HG02642 (cell line): ENCODE data around the gene HTR1E.
"Not testable (repeated sequence)": the region's sequence is repeated elsewhere in the genome, so short reads cannot be mapped to it uniquely, and the experiment has no call there.

Source experiments
- ATAC-seq: cut with Tn5 transposase; IDR thresholded peaks from one replicate; pipeline ENCODE4 v1.9.1; 2021; ENCODE audit warnings: mild to moderate bottlenecking; ENCODE audit not compliant: unreplicated experiment, poor library complexity

The HTR1E gene, protein sequence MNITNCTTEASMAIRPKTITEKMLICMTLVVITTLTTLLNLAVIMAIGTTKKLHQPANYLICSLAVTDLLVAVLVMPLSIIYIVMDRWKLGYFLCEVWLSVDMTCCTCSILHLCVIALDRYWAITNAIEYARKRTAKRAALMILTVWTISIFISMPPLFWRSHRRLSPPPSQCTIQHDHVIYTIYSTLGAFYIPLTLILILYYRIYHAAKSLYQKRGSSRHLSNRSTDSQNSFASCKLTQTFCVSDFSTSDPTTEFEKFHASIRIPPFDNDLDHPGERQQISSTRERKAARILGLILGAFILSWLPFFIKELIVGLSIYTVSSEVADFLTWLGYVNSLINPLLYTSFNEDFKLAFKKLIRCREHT

DNA sequence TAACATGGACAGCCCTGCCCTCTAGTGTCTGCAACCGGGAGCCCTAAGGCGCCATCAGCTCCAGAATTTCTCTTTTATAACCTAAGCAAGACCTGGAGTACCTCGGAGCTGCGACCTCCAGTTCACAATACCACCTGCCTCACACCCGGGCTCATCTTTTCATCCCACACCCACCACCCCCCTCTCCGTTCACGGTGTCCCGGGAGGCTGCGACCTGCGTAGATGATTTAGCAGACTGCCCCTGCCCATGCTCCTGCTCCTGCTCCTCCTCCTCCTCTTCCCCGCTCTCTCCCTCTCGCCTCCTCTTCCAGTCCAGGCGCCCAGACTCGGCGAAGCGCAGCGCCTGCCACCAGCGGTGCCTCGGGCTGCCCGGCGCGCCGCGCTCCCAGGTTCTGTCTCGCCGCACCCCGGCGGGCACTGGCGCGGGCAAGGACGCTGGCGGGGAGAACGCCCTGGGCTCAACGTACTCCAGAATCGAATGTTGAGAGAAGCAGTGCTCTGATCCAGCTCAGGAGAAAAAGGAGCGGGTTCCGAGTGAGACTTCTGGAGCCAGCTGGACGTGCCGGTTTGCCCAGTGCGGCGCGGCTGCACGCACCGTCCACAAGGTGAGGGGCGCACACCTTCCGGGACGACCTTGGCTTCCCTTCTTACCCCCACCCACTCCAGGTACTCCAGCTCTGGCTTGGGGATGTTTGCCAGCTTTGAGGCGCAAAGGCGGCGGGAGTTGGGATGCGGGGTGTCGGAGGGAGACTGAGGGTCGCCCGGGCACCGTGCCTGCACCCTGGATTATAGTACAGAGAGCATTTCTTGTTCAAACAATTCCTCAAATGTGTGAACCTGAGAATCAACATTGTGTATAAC lies at the start of gene HTR1E:
Gene HTR1E (plus strand): TSS at position 310 of the 861 bp plus-strand sequence. CDS start 77,807 bp downstream, outside the sequence.
- peak; percentile 78 for ATAC-seq

- ATAC-seq = no peak
Observed at GRCh38 chr6:86888301-86888700, 49.0 kb upstream of the HTR1E start.

DNA sequence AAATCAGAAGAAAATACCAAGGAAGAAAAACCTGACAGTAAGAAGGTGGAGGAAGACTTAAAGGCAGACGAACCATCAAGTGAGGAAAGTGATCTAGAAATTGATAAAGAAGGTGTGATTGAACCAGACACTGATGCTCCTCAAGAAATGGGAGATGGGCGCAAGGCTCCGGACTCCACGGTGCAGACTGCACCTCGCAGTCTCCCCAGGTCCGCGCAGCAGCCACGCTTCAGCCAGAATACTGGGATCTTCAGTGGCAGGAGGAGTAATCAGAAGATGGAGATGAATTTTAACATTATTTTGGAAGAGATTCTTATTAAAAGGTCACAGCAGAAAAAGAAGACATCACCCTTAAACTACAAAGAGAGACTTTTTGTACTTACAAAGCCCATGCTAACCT lies 40.1 kb upstream of the HTR1E start:
- not testable (repeated sequence) for ATAC-seq

- no peak for ATAC-seq
Observed at GRCh38 chr6:86913795-86914194, 23.5 kb upstream of the HTR1E start.

DNA sequence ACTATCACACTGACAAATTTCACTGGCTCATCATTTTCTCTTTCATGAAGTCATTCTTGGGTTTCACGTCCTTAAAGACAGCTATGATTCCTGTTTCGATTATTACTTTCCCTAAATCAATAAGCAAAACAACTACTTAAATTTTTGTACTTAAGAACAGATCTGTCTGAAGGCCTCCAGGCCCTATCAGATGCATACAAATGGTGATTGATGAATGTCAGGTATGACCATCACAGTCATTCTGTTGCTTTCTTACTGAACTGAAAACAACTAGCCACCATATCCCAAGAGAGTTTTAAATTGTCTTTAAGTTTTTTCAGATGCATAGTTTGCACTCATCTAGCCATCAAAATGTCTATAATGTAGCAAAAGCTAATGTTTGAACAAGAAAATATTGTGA lies 20.9 kb upstream of the HTR1E start:
- ATAC-seq = no peak

DNA sequence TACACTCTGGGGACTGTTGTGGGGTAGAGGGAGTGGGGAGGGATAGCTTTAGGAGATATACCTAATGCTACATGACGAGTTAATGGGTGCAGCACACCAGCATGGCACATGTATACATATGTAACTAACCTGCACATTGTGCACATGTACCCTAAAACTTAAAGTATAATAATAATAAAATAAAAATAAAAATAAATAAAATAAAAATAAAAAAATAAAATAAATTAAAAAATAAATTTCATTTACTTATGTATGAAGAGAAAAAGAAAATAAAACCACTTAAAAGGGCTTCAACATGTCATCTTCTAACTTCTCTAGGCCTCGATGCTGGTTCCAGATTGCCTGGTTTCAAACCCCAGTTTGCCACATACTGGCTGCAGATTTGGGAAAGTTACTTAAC lies 10.2 kb upstream of the HTR1E start:
- not testable (repeated sequence) for ATAC-seq

DNA sequence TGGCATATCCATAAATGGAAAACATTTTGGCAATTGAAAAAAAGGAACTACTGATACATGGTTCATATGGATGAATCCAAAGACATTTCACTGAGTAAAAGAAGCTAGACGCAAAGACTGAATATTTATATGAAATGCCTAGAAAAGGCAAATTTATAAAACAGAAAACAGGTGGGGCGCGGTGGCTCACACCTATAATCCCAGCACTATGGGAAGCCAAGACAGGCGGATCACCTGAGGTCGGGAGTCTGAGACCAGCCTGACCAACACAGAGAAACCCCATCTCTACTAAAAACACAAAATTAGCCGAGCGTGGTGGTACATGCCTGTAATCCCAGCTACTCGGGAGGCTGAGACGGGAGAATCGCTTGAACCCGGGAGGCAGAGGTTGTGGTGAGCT lies 9.5 kb upstream of the HTR1E start:
- not testable (repeated sequence) for ATAC-seq

DNA sequence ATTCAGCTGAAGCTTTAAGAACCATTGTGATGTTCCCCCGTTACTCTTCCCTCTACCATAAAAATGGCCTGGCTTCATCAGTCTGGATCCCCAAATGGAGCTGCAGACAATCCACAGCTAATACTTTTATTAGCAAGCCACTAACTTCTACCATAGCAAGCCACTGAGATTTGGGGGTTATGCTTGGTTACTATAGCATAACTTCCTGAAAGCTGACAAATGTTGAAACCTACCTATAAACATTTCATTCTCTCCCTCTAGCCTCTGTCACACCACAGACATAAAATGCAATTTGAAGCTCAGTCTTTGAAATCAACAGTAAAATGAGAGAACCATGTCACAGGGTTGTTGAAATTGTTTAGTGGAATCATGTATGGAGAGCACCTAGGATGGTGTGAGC lies 3.0 kb upstream of the HTR1E start:
- no peak for ATAC-seq

DNA sequence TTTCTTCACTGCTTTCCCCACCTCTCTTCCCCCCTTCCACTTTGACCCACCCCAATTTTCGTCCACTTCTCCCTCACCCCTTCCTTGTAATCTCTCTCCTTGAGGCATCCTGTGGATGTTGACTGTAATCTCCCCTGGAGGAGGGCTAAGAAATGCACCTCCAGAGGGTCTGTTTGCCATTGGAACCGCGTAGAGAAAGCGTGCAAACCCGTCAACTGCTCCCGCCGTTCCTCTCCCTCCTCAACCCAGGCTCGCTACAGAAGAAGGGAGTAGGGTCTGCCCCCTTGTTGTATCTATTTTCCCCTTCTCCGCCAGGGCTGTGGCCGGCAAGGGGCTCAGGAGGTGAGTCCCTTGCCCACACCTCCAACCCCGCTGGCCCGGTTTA lies 502 bp upstream of the HTR1E start:
- no peak for ATAC-seq

GRCh38 chr6:86938814-86939213 lies 1.5 kb downstream of the HTR1E start:
- no peak for ATAC-seq

- no peak for ATAC-seq
Observed at GRCh38 chr6:86941461-86941860, 4.1 kb downstream of the HTR1E start.

- ATAC-seq = no peak
Observed at GRCh38 chr6:86942769-86943516, 5.6 kb downstream of the HTR1E start.

DNA sequence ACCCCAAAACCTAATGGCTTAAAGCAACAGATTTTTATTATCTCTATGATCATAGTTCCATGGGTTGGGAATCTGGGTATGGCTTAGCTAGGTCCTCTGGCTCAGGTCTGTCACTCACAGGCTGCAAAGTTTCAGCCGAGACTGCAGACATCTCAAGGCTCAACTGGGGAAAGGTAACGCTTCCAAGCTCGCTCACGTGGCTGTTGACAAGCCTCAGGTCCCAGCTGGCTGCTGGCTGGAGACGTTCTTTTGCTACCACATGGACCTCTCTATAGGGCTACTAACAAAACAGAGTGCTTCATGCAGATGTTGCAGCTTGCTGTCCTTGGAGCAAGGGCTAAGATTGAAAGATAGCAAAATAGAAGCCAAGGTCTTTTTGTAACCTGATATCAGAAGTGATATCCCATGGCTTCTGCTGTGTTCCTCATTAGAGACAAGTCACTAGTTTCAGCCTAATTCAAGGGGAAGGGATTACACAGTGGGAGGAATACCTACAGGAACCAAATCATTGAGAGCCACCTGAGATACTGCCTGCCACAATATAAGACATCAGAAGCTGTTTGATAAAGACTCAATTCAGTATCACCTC lies 6.6 kb downstream of the HTR1E start:
- ATAC-seq = no peak

- ATAC-seq = no peak
Observed at GRCh38 chr6:86949771-86950170, 12.4 kb downstream of the HTR1E start.

- no peak for ATAC-seq
Observed at GRCh38 chr6:86952991-86953390, 15.7 kb downstream of the HTR1E start.

- no peak for ATAC-seq
Observed at GRCh38 chr6:86959656-86960055, 22.3 kb downstream of the HTR1E start.

GRCh38 chr6:86961455-86962200 lies 24.3 kb downstream of the HTR1E start:
- ATAC-seq = no peak

GRCh38 chr6:86963352-86963751 lies 26.0 kb downstream of the HTR1E start:
- ATAC-seq = no peak

- ATAC-seq = no peak
Observed at GRCh38 chr6:86964029-86964579, 26.8 kb downstream of the HTR1E start.
